SK-N-SH treated with all-trans-retinoic acid at 6 μM for 48 hours (cell line): ENCODE data around the gene PEPD.

ENCODE experiments used
- ISL1 ChIP-seq: fragments of 250-450 bp; sonication (Bioruptor Pico); IDR thresholded peaks from 2 replicates; pipeline ENCODE4 v2.1.2; 2022; ENCODE audit warnings: mild to moderate bottlenecking, moderate library complexity
- ZFP30 ChIP-seq: fragments of 450-650 bp; formaldehyde crosslinking; IDR thresholded peaks from 2 replicates; pipeline ENCODE4 v1.5.0; 2022; ENCODE audit warnings: mild to moderate bottlenecking, moderate library complexity

GRCh38 chr19:33347300-33347699 lies 174.3 kb downstream of the PEPD start:
- no peak for TF ChIP-seq ISL1 (CRISPR knock-in tag)
- no peak for TF ChIP-seq ZFP30
